Thymus (tissue), 14 donors: ENCODE data around the gene PSMB8. TPM values are rescaled to one million over a fixed set of nuclear protein-coding genes. Genes with fewer than 3 reads are reported as not detected.
A peak's percentile ranks its signal among the peaks of the same experiment; 100 is the strongest.

ENCODE experiments used
- DNase-seq, 9 donors: peaks; one replicate each; pipeline ENCODE4 v3.0.0-alpha.2; 2013; ENCODE audit warnings: low spot score in 9 of 9, low read depth in 6 of 9, missing footprints in 1 of 9
- H3K27ac ChIP-seq, 2 donors: one replicate each; pipeline ENCODE4 v1.5.1; 2013; ENCODE audit warnings: control low read depth in 1 of 2, low read depth in 1 of 2, low read length in 1 of 2, mild to moderate bottlenecking in 1 of 2, moderate library complexity in 1 of 2
- H3K27me3 ChIP-seq, 2 donors: one replicate each; pipeline ENCODE4 v1.5.1; 2013; ENCODE audit warnings: low read length in 1 of 2; ENCODE audit not compliant: control insufficient read depth in 2 of 2, insufficient read depth in 1 of 2
- H3K36me3 ChIP-seq, 2 donors: one replicate each; pipeline ENCODE4 v1.5.1; 2013; ENCODE audit warnings: low read length in 1 of 2, mild to moderate bottlenecking in 1 of 2, moderate library complexity in 1 of 2; ENCODE audit not compliant: control insufficient read depth in 2 of 2, insufficient read depth in 2 of 2
- H3K4me1 ChIP-seq, 2 donors: one replicate each; pipeline ENCODE4 v1.5.1; 2013; ENCODE audit warnings: low read length in 2 of 2; ENCODE audit not compliant: control insufficient read depth in 2 of 2, insufficient read depth in 2 of 2
- H3K4me3 ChIP-seq, 2 donors: one replicate each; pipeline ENCODE4 v1.5.1; 2013; ENCODE audit warnings: low read length in 2 of 2, control low read depth in 1 of 2, mild to moderate bottlenecking in 1 of 2
- H3K9me3 ChIP-seq, 2 donors: one replicate each; pipeline ENCODE4 v1.5.1; 2013; ENCODE audit warnings: low read length in 1 of 2, mild to moderate bottlenecking in 1 of 2; ENCODE audit not compliant: control insufficient read depth in 2 of 2, insufficient read depth in 1 of 2
- WGBS: extraction: QIAGEN DNeasy Blood & Tissue Kit; methylation state at CpG from one replicate; pipeline ENCODE4 v1.1.7; 2013; 5-methylcytosine and 5-hydroxymethylcytosine counted together
- long read RNA-seq, 10 donors: transcript quantifications; one replicate each; lab custom pipeline, GENCODE V29; 2026
- polyA plus RNA-seq: library from polyadenylated mRNA; stranded (reverse); fragments of 200-250 nt; gene quantifications from one replicate; pipeline ENCODE4 v1.2.3, GENCODE V29; 2013
- total RNA-seq: library from RNA; stranded (reverse); fragments of 120-200 nt; gene quantifications from one replicate; pipeline ENCODE4 v1.2.4, GENCODE V29; 2013
- donor health status: healthy.

Gene PSMB8
- total RNA-seq, result 162 TPM
- polyA plus RNA-seq, result 177 TPM
- long read RNA-seq, donor 1, transcript PSMB8-202 (6 exons, 1,124 nt), result major isoform, 7 of 13 reads
- long read RNA-seq, donor 1, partial matches to known transcripts, result 0 of 13 reads
- long read RNA-seq, donor 1, other reads (novel, unspliced or antisense), result 0 of 13 reads
- long read RNA-seq, donor 2, result 0 reads
- long read RNA-seq, donor 3, transcript PSMB8-202 (6 exons, 1,124 nt), result major isoform, 114 of 224 reads
- long read RNA-seq, donor 3, transcript PSMB8-205 (2 exons, 835 nt), result minor isoform, 57 of 224 reads
- long read RNA-seq, donor 3, transcript PSMB8-201 (6 exons, 1,351 nt), result minor isoform, 25 of 224 reads
- long read RNA-seq, donor 3, partial matches to known transcripts, result 24 of 224 reads
- long read RNA-seq, donor 3, other reads (novel, unspliced or antisense), result 0 of 224 reads
- long read RNA-seq, donor 4, transcript PSMB8-205 (2 exons, 835 nt), result minor isoform, 16 of 76 reads
- long read RNA-seq, donor 4, transcript PSMB8-201 (6 exons, 1,351 nt), result minor isoform, 7 of 76 reads
- long read RNA-seq, donor 4, transcript PSMB8-202 (6 exons, 1,124 nt), result major isoform, 43 of 76 reads
- long read RNA-seq, donor 4, partial matches to known transcripts, result 7 of 76 reads
- long read RNA-seq, donor 4, other reads (novel, unspliced or antisense), result 0 of 76 reads
- long read RNA-seq, donor 5, transcript PSMB8-206 (5 exons, 2,373 nt), result minor isoform, 9 of 219 reads
- long read RNA-seq, donor 5, transcript PSMB8-201 (6 exons, 1,351 nt), result minor isoform, 28 of 219 reads
- long read RNA-seq, donor 5, transcript PSMB8-202 (6 exons, 1,124 nt), result major isoform, 98 of 219 reads
- long read RNA-seq, donor 5, transcript PSMB8-205 (2 exons, 835 nt), result minor isoform, 57 of 219 reads
- long read RNA-seq, donor 5, partial matches to known transcripts, result 20 of 219 reads
- long read RNA-seq, donor 5, other reads (novel, unspliced or antisense), result 5 of 219 reads
- long read RNA-seq, donor 6, transcript PSMB8-202 (6 exons, 1,124 nt), result major isoform, 62 of 84 reads
- long read RNA-seq, donor 6, transcript PSMB8-201 (6 exons, 1,351 nt), result minor isoform, 9 of 84 reads
- long read RNA-seq, donor 6, transcript PSMB8-206 (5 exons, 2,373 nt), result minor isoform, 6 of 84 reads
- long read RNA-seq, donor 6, transcript PSMB8-205 (2 exons, 835 nt), result minor isoform, 7 of 84 reads
- long read RNA-seq, donor 6, partial matches to known transcripts, result 0 of 84 reads
- long read RNA-seq, donor 6, other reads (novel, unspliced or antisense), result 0 of 84 reads
- long read RNA-seq, donor 7, transcript PSMB8-201 (6 exons, 1,351 nt), result minor isoform, 15 of 153 reads
- long read RNA-seq, donor 7, transcript PSMB8-205 (2 exons, 835 nt), result minor isoform, 20 of 153 reads
- long read RNA-seq, donor 7, transcript PSMB8-202 (6 exons, 1,124 nt), result major isoform, 70 of 153 reads
- long read RNA-seq, donor 7, partial matches to known transcripts, result 42 of 153 reads
- long read RNA-seq, donor 7, other reads (novel, unspliced or antisense), result 0 of 153 reads
- long read RNA-seq, donor 8, transcript PSMB8-202 (6 exons, 1,124 nt), result major isoform, 29 of 72 reads
- long read RNA-seq, donor 8, transcript PSMB8-201 (6 exons, 1,351 nt), result minor isoform, 11 of 72 reads
- long read RNA-seq, donor 8, transcript PSMB8-205 (2 exons, 835 nt), result minor isoform, 19 of 72 reads
- long read RNA-seq, donor 8, partial matches to known transcripts, result 11 of 72 reads
- long read RNA-seq, donor 8, other reads (novel, unspliced or antisense), result 0 of 72 reads
- long read RNA-seq, donor 9, transcript PSMB8-205 (2 exons, 835 nt), result minor isoform, 14 of 75 reads
- long read RNA-seq, donor 9, transcript PSMB8-201 (6 exons, 1,351 nt), result minor isoform, 15 of 75 reads
- long read RNA-seq, donor 9, transcript PSMB8-202 (6 exons, 1,124 nt), result major isoform, 37 of 75 reads
- long read RNA-seq, donor 9, partial matches to known transcripts, result 9 of 75 reads
- long read RNA-seq, donor 9, other reads (novel, unspliced or antisense), result 0 of 75 reads
- long read RNA-seq, donor 10, transcript PSMB8-202 (6 exons, 1,124 nt), result major isoform, 50 of 85 reads
- long read RNA-seq, donor 10, transcript PSMB8-205 (2 exons, 835 nt), result minor isoform, 19 of 85 reads
- long read RNA-seq, donor 10, transcript PSMB8-201 (6 exons, 1,351 nt), result minor isoform, 8 of 85 reads
- long read RNA-seq, donor 10, partial matches to known transcripts, result 6 of 85 reads
- long read RNA-seq, donor 10, other reads (novel, unspliced or antisense), result 0 of 85 reads

DNA sequence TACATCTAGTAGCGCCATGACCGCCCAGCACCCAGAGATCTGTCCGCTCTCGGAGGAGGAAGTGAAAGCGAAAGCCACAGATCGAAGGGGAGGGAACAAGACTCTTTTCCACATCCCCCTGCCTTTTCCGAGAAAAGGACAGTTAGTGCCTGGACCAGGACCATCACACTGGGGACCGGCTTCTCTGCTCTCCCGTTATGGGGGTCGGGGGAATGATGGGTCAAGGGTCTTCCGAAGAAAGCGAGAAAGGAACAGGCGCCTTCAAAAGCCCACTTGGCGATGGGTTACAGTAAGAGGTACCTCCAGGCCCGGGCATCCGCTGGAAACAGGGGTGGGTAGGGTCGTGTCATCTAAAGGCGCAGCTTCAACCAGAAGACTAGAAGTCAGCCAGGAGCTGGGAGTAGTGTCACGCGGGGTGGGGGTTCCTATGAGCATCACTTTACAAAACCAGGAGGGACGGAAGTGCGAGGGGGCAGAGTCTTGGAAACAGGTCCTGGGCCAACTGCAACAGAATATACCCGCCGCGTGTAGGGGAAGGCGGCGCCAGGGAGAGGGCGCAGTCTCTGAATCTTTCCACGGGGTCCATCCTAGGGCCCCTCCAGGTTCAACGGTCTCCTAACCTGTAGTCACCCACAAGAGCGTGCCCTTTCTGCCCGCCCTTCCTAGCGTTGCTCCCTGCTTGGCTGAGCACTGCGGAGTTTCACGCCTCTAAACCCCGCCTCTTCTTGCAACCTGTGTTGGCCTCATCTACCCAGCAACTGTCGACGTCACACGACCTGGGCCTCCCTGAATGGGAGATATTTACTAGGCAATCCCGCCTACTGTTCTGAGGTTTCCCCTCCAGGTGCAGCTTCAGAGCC is at the start of gene PSMB8:
PSMB8 (minus strand) TSS at position 69 of the 860 bp plus-strand sequence; CDS start at position 18, 51 bp downstream.
- H3K27me3 ChIP-seq, result no peaks in the 10 kb centered on the region
- peaks cover 36 to 69% of the 10 kb centered on the region in 2 donors for H3K4me1 ChIP-seq
- H3K9me3 ChIP-seq, result peaks cover 0 to 6% of the 10 kb centered on the region in 2 donors
- H3K27ac ChIP-seq, result peak within 1 kb of the TSS; percentile 99
- under 1% methylated on average over 40 of the region's 40 CpGs for WGBS
- DNase-seq, result peak; percentile 93 to 99 (median 97)
- peak within 1 kb of the TSS; percentile 93 to 94 for H3K4me3 ChIP-seq
- H3K36me3 ChIP-seq, result peaks cover 32 to 67% of the 10 kb centered on the region in 2 donors

DNA sequence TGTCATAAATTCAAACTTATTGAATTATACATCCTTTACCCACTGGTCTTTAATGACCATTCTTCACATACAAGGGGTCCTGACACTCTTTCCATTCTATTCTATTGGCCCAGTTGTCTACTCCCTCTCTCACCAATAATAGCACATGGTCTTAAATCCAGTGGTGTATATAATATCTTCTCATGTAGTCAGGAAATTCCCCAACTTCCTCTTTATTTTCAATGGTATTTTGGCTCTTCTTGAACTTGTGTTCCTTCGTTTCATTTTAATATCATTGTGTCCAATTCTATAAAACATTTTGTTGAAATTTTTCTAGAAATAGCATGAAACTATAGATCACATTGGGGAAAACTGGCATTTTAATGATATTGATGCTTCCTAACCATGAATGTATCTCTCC is 47.0 kb upstream of the PSMB8 start:
- H3K27me3 ChIP-seq, result no peaks in the 10 kb centered on the region
- peaks cover 13 to 15% of the 10 kb centered on the region in 2 donors for H3K4me1 ChIP-seq
- H3K36me3 ChIP-seq, result no peaks in the 10 kb centered on the region
- no peak overlapping the region for H3K4me3 ChIP-seq
- H3K27ac ChIP-seq, result no peak overlapping the region
- H3K9me3 ChIP-seq, result no peaks in the 10 kb centered on the region
- no peak for DNase-seq
- 20% methylated on average over 1 of the region's 1 CpG for WGBS

DNA sequence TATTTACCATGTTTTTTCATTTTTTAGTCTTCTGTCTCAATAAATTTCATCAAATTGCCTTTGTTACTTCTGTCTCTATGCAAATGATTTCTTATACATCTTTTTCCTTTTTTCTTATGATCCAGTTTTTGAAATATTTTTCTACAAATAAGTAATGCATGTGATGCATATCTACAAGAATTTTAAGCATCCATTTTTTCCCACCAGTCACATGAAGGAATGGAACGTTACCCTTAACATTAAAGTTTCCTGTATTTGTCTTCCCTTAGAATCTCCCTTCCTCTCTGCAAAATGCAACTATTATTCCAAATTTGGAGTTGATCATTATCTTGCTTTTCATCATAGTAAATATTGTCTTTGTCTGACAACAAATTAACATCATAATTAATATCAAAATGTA is 45.7 kb upstream of the PSMB8 start:
- Histone ChIP-seq H3K9me3 (no peaks in the 10 kb centered on the region), H3K36me3 (no peaks in the 10 kb centered on the region), H3K4me3 (no peak overlapping the region), H3K27me3 (no peaks in the 10 kb centered on the region), H3K4me1 (peaks cover 5% of the 10 kb centered on the region in 2 donors), H3K27ac (no peak overlapping the region)
- DNase-seq, result no peak
- WGBS, result 94% methylated on average over 1 of the region's 1 CpG

DNA sequence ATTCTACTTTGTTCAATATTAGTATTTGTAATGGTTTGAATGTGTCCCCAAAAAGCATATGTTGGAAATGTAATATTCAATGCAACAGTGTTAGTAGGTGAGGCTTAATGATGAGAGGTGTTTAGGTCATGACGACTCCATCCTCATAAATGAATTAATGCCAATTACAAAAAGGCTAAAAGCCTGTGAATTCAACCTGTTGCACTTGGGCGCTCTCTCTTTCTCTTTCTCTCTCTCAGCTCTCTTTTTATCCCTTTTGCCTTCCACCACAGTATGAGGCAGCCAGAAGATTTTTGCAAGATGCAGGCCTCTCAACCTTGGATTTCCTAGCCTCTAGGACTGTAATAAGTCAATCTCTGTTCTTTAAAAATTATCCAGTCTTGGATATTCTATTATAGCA is 44.7 kb upstream of the PSMB8 start:
- Histone ChIP-seq H3K27me3 (peaks cover 0 to 4% of the 10 kb centered on the region in 2 donors), H3K9me3 (no peaks in the 10 kb centered on the region), H3K4me3 (no peak overlapping the region), H3K27ac (no peak overlapping the region), H3K36me3 (no peaks in the 10 kb centered on the region), H3K4me1 (peaks cover 2% of the 10 kb centered on the region in 2 donors)
- DNase-seq, result no peak
- 97% methylated on average over 2 of the region's 2 CpGs for WGBS

DNA sequence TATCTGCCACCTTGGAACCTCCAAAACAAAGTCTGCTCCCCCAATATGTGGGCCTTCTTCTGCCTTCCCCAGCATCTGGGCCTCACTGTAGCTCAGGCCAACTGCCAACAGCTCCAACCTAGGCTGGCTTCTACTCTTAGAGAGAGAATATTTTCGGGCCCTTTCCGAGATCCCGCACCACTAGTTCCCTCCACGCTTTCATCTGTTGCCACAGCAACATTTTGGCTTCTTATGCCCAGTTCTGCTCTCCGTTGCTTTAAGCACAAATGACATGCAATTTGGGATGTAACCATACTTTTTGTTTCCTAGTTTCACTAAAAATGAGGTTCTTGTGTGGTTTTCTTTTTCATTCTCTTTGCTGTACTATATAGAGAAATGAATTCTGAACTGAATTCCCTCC is 43.8 kb upstream of the PSMB8 start:
- no peak overlapping the region for H3K4me3 ChIP-seq
- no peak for DNase-seq
- H3K4me1 ChIP-seq, result no peaks in the 10 kb centered on the region
- peaks cover 0 to 4% of the 10 kb centered on the region in 2 donors for H3K27me3 ChIP-seq
- H3K36me3 ChIP-seq, result no peaks in the 10 kb centered on the region
- no peaks in the 10 kb centered on the region for H3K9me3 ChIP-seq
- no peak overlapping the region for H3K27ac ChIP-seq
- WGBS, result 96% methylated on average over 5 of the region's 5 CpGs

DNA sequence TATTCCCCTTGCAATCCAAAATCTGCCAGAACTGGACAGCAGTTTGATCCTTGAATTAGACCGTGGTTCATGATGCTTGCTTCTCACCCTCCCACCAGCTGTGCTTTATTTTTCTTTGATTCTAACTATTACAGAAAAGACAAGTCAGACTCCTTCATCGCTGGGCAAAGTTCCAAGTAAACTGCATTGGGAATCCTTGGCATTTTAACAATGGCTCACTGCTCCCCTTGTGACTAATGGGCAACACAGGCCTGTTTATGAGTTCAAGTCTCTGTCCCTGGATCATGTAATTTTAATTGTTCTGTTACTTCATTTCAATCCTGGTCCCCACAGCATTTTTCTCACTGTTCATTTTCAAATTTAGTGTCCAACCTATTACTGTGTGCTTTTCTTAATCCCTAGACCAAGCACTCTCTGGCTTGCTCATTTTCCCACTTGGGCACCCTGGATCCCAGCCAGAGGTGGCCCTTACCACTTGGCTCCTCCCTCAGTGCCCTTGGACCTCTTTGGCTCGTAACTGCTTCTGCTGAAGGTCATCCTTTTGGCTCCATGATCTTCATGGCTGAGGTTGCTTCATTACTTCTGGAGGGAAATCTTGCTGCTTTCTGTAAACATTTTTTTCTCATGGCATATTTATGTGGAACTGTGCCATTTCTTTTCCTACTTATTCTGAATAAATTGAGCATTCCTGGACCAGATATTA is 43.0 kb upstream of the PSMB8 start:
- no peak for DNase-seq
- WGBS, result 90% methylated on average over 3 of the region's 3 CpGs
- no peak overlapping the region for H3K4me3 ChIP-seq
- H3K9me3 ChIP-seq, result no peaks in the 10 kb centered on the region
- no peak overlapping the region for H3K27ac ChIP-seq
- no peaks in the 10 kb centered on the region for H3K36me3 ChIP-seq
- peaks cover 0 to 7% of the 10 kb centered on the region in 2 donors for H3K27me3 ChIP-seq
- H3K4me1 ChIP-seq, result no peaks in the 10 kb centered on the region
